H9 (cell line): ENCODE measurements around the gene PCGF2. TPM values are rescaled to one million over a fixed set of nuclear protein-coding genes. Genes with fewer than 3 reads are reported as not detected.
"Not testable (repeated sequence)": the region's sequence is repeated elsewhere in the genome, so short reads cannot be mapped to it uniquely, and the experiment has no call there.

Experiments used
- DNase-seq: peaks from one replicate; pipeline ENCODE4 v3.0.0-alpha.2; 2017
- H2AFZ ChIP-seq: one replicate; pipeline ENCODE4 v1.6.1; 2013; ENCODE audit warnings: mild to moderate bottlenecking, low read length, control low read depth, moderate library complexity
- H2AK5ac ChIP-seq: 2 replicates; pipeline ENCODE4 v1.6.1; 2013; ENCODE audit warnings: low read length, control low read depth, mixed read lengths; ENCODE audit not compliant: insufficient read length
- H2BK120ac ChIP-seq: one replicate; pipeline ENCODE4 v1.6.1; 2013; ENCODE audit warnings: low read depth, mild to moderate bottlenecking, low read length, control low read depth, inconsistent platforms; ENCODE audit not compliant: poor library complexity, severe bottlenecking
- H2BK12ac ChIP-seq: 2 replicates; pipeline ENCODE4 v1.6.1; 2013; ENCODE audit warnings: low read length, control low read depth, mixed read lengths, low read depth; ENCODE audit not compliant: insufficient read length
- H2BK15ac ChIP-seq: 2 replicates; pipeline ENCODE4 v1.6.1; 2013; ENCODE audit warnings: low read depth, low read length, control low read depth
- H2BK20ac ChIP-seq: one replicate; pipeline ENCODE4 v1.6.1; 2013; ENCODE audit warnings: low read depth, mild to moderate bottlenecking, low read length, control low read depth, inconsistent platforms; ENCODE audit not compliant: poor library complexity, severe bottlenecking
- H2BK5ac ChIP-seq: 2 replicates; pipeline ENCODE4 v1.6.1; 2013; ENCODE audit warnings: low read length, control low read depth, mixed read lengths; ENCODE audit not compliant: insufficient read length
- H3K14ac ChIP-seq: 2 replicates; pipeline ENCODE4 v1.6.1; 2013; ENCODE audit warnings: low read length, control low read depth; ENCODE audit not compliant: insufficient read depth
- H3K18ac ChIP-seq: 2 replicates; pipeline ENCODE4 v1.6.1; 2013; ENCODE audit warnings: low read depth, mild to moderate bottlenecking, mixed read lengths, low read length, control low read depth; ENCODE audit not compliant: insufficient read length
- H3K23ac ChIP-seq: 2 replicates; pipeline ENCODE4 v1.6.1; 2013; ENCODE audit warnings: low read length, control low read depth, mixed read lengths, low read depth; ENCODE audit not compliant: insufficient read length
- H3K23me2 ChIP-seq: 2 replicates; pipeline ENCODE4 v1.6.1; 2013; ENCODE audit warnings: low read depth, mild to moderate bottlenecking, mixed read lengths, low read length, control low read depth; ENCODE audit not compliant: insufficient read length, poor library complexity, severe bottlenecking
- H3K27ac ChIP-seq: 2 replicates; pipeline ENCODE4 v1.5.1; 2013; ENCODE audit warnings: low read length, control low read depth, mixed read lengths, low read depth; ENCODE audit not compliant: insufficient read length
- H3K27me3 ChIP-seq: 2 replicates; pipeline ENCODE4 v1.6.1; 2013; ENCODE audit warnings: low read length, control low read depth, inconsistent platforms; ENCODE audit not compliant: insufficient read depth
- H3K4ac ChIP-seq: 2 replicates; pipeline ENCODE4 v1.6.1; 2013; ENCODE audit warnings: low read depth, mild to moderate bottlenecking, control low read depth, inconsistent platforms, low read length, moderate library complexity
- H3K4me1 ChIP-seq: 2 replicates; pipeline ENCODE4 v1.6.1; 2013; ENCODE audit warnings: low read length, control low read depth, inconsistent platforms; ENCODE audit not compliant: insufficient read depth
- H3K4me2 ChIP-seq: 2 replicates; pipeline ENCODE4 v1.6.1; 2013; ENCODE audit warnings: low read length, control low read depth, mixed read lengths; ENCODE audit not compliant: insufficient read length, insufficient read depth
- H3K56ac ChIP-seq: 2 replicates; pipeline ENCODE4 v1.6.1; 2013; ENCODE audit warnings: low read depth, mild to moderate bottlenecking, mixed read lengths, low read length, control low read depth; ENCODE audit not compliant: insufficient read length
- H3K79me1 ChIP-seq: 2 replicates; pipeline ENCODE4 v1.6.1; 2013; ENCODE audit warnings: low read depth, mild to moderate bottlenecking, moderate library complexity, low read length, control low read depth, inconsistent platforms; ENCODE audit not compliant: insufficient read depth, poor library complexity, severe bottlenecking
- H3K79me2 ChIP-seq: 2 replicates; pipeline ENCODE4 v1.6.1; 2013; ENCODE audit warnings: low read length, control low read depth, inconsistent platforms; ENCODE audit not compliant: insufficient read depth
- H3K9ac ChIP-seq: 2 replicates; pipeline ENCODE4 v1.6.1; 2013; ENCODE audit warnings: low read length, control low read depth, mixed read lengths; ENCODE audit not compliant: insufficient read length; ENCODE audit errors: extremely low read depth
- H3K9me3 ChIP-seq: one replicate; pipeline ENCODE4 v1.6.1; 2013; ENCODE audit warnings: low read depth, low read length, inconsistent platforms; ENCODE audit not compliant: control insufficient read depth
- H3T11ph ChIP-seq: one replicate; pipeline ENCODE4 v1.6.1; 2013; ENCODE audit warnings: mild to moderate bottlenecking, low read length, control low read depth, inconsistent platforms
- H4K20me1 ChIP-seq: one replicate; pipeline ENCODE4 v1.6.1; 2013; ENCODE audit not compliant: control insufficient read depth, insufficient read length, insufficient read depth
- H4K5ac ChIP-seq: 2 replicates; pipeline ENCODE4 v1.6.1; 2013; ENCODE audit warnings: low read depth, mild to moderate bottlenecking, mixed read lengths, low read length, control low read depth; ENCODE audit not compliant: insufficient read length
- H4K8ac ChIP-seq: replicated peaks from 2 replicates; pipeline ENCODE4 v1.6.1; 2013; ENCODE audit warnings: low read length, control low read depth, mixed read lengths, low read depth; ENCODE audit not compliant: insufficient read length
- H4K91ac ChIP-seq: 2 replicates; pipeline ENCODE4 v1.6.1; 2013; ENCODE audit warnings: low read depth, mild to moderate bottlenecking, moderate library complexity, mixed read lengths, low read length, control low read depth; ENCODE audit not compliant: insufficient read length
- H3K27ac Mint-ChIP-seq, 3 experiments: 2 replicates in 2 of 3; 3 replicates in 1 of 3; pipeline ENCODE4 v1.8.0; 2020 to 2021; ENCODE audit warnings: mixed read lengths in 3 of 3, mild to moderate bottlenecking in 1 of 3, moderate library complexity in 1 of 3
- H3K27me3 Mint-ChIP-seq: 2 replicates; pipeline ENCODE4 v1.8.0; 2021; ENCODE audit warnings: low read depth, mild to moderate bottlenecking, moderate library complexity, mixed read lengths
- H3K36me3 Mint-ChIP-seq, 3 experiments: 2 replicates in 2 of 3; 3 replicates in 1 of 3; pipeline ENCODE4 v1.8.0; 2020 to 2021; ENCODE audit warnings: low read depth in 3 of 3, mixed read lengths in 3 of 3; ENCODE audit not compliant: insufficient read depth in 1 of 3
- H3K4me1 Mint-ChIP-seq, 2 experiments: 2 replicates each; pipeline ENCODE4 v1.8.0; 2020; ENCODE audit warnings: mixed read lengths in 2 of 2
- H3K4me3 Mint-ChIP-seq, 2 experiments: 2 replicates in 1 of 2; 3 replicates in 1 of 2; pipeline ENCODE4 v1.8.0; 2020 to 2021; ENCODE audit warnings: mild to moderate bottlenecking in 2 of 2, mixed read lengths in 2 of 2, moderate library complexity in 1 of 2
- H3K9me3 Mint-ChIP-seq, 2 experiments: 2 replicates in 1 of 2; 3 replicates in 1 of 2; pipeline ENCODE4 v1.8.0; 2020; ENCODE audit warnings: mild to moderate bottlenecking in 2 of 2, mixed read lengths in 2 of 2, moderate library complexity in 1 of 2
- CTCF ChIP-seq: fragments of 200-600 bp; sonication (generic); conservative IDR thresholded peaks from 3 replicates; pipeline ENCODE4 v1.8.0; 2021; ENCODE audit warnings: antibody characterized with exemption, mild to moderate bottlenecking
- WGBS: extraction: QIAGEN DNeasy Blood & Tissue Kit; methylation state at CpG from one replicate; pipeline ENCODE4 v1.1.7; 2013; ENCODE audit warnings: missing lambda C conversion rate, low lambda C conversion rate, mixed read lengths; ENCODE audit not compliant: insufficient read length; ENCODE audit errors: extremely low coverage; 5-methylcytosine and 5-hydroxymethylcytosine counted together
- total RNA-seq: library from RNA; stranded (reverse); gene quantifications from 2 replicates; pipeline ENCODE4 v1.2.1, GENCODE V29; 2021

The PCGF2 gene
- total RNA-seq, 1 experiment from 2014 or later, result 106 TPM

- Histone ChIP-seq H2BK5ac (no peak overlapping the region), H3K4me1 (peaks cover 2% of the 10 kb centered on the region; the same call in 1 of the 2 replicates), H2BK12ac (no peak overlapping the region), H3K4me2 (no peak overlapping the region), H4K91ac (no peak overlapping the region), H2BK15ac (no peak overlapping the region), H3K4ac (no peak overlapping the region), H3K18ac (no peak overlapping the region), H2AK5ac (no peak overlapping the region), H2AFZ (no peak overlapping the region), H4K8ac (no peak overlapping the region), H3K56ac (no peak overlapping the region), H3K9ac (no peak overlapping the region), H3K23me2 (peaks cover 5% of the 10 kb centered on the region), H2BK20ac (no peak overlapping the region), H3K23ac (no peak overlapping the region), H2BK120ac (no peak overlapping the region), H3K79me1 (no peaks in the 10 kb centered on the region), H3T11ph (no peak overlapping the region), H3K9me3 (no peaks in the 10 kb centered on the region), H3K27ac (no peak overlapping the region), H3K79me2 (no peaks in the 10 kb centered on the region), H3K27me3 (peaks cover 5% of the 10 kb centered on the region; the same call in 1 of the 2 replicates), H4K20me1 (no peaks in the 10 kb centered on the region), H4K5ac (no peak overlapping the region), H3K14ac (no peak overlapping the region)
- WGBS, result no CpG with 5 or more reads among the region's 5 CpGs
- H3K27me3 Mint-ChIP-seq, result peaks cover 40% of the 10 kb centered on the region
- peaks cover 0 to 7% (median 2%) of the 10 kb centered on the region in 3 experiments; a peak in 4 of 7 replicates for H3K36me3 Mint-ChIP-seq
- H3K27ac Mint-ChIP-seq, result no peak overlapping the region
- no peak for TF ChIP-seq CTCF
- peaks cover 16 to 30% of the 10 kb centered on the region in 2 experiments for H3K4me1 Mint-ChIP-seq
- H3K9me3 Mint-ChIP-seq, result no peaks in the 10 kb centered on the region
- no peak overlapping the region for H3K4me3 Mint-ChIP-seq
- DNase-seq, result no peak
Measured at GRCh38 chr17:38727736-38728135, 20.4 kb downstream of the PCGF2 start.

- not testable (repeated sequence) for H3K23ac ChIP-seq, H3K14ac ChIP-seq, H3K56ac ChIP-seq, H4K5ac ChIP-seq, H3K79me2 ChIP-seq, H2AFZ ChIP-seq, H2BK12ac ChIP-seq, H3K27me3 ChIP-seq, H2BK120ac ChIP-seq, DNase-seq, H3K27ac ChIP-seq, H3K18ac ChIP-seq, H3K9me3 Mint-ChIP-seq, H3K9ac ChIP-seq, H3K4me2 ChIP-seq, H2BK15ac ChIP-seq, H4K20me1 ChIP-seq, H3K4ac ChIP-seq, H3T11ph ChIP-seq, H4K91ac ChIP-seq, H3K23me2 ChIP-seq, H2BK5ac ChIP-seq, H3K9me3 ChIP-seq, H3K36me3 Mint-ChIP-seq, H3K4me1 ChIP-seq, H2AK5ac ChIP-seq, H4K8ac ChIP-seq, H3K27ac Mint-ChIP-seq, H2BK20ac ChIP-seq, H3K4me3 Mint-ChIP-seq, H3K79me1 ChIP-seq
- Mint-ChIP-seq H3K27me3 (peaks cover 48% of the 10 kb centered on the region), H3K4me1 (peaks cover 12 to 26% of the 10 kb centered on the region in 2 experiments)
- no CpG with 5 or more reads among the region's 8 CpGs for WGBS
Measured at GRCh38 chr17:38726145-38726544, 22.0 kb downstream of the PCGF2 start.
